ENCODE measurements around the gene TMEM117. TPM values are rescaled to one million over a fixed set of nuclear protein-coding genes. Genes with fewer than 3 reads are reported as not detected.

TMEM117 gene
- total and polyA plus RNA-seq, 12 donors = 4.0 to 8.5 (median 7.1) TPM

DNA sequence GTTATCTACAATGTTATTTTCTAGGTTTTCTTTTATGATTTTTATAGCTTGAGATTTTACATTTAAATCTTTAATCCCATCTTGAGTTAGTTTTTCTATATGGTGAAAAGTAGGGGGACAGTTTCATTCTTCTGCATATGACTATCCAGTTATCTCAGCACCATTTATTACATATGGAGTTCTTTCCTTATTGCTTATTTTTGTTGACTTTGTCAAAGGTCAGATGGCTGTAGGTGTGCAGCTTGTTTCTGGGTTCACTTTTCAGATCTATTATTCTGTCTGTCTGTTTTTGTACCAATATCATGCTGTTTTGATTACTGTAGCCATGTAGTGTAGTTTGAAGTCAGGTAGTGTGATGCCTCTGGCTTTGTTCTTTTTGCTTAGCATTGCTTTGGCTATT lies 477.3 kb downstream of the TMEM117 start:
- Histone ChIP-seq H3K27ac (no peak overlapping the region), H3K36me3 (no peaks in the 10 kb centered on the region), H3K27me3 (no peaks in the 10 kb centered on the region), H3K4me1 (peaks cover 0 to 4% (median 0%) of the 10 kb centered on the region in 9 donors), H3K9me3 (peaks cover 0 to 24% (median 13%) of the 10 kb centered on the region in 11 donors), H3K4me3 (no peak overlapping the region)
- intact Hi-C loops (cut with DNase I) = no loop called here
- TF ChIP-seq, protein P1, sequence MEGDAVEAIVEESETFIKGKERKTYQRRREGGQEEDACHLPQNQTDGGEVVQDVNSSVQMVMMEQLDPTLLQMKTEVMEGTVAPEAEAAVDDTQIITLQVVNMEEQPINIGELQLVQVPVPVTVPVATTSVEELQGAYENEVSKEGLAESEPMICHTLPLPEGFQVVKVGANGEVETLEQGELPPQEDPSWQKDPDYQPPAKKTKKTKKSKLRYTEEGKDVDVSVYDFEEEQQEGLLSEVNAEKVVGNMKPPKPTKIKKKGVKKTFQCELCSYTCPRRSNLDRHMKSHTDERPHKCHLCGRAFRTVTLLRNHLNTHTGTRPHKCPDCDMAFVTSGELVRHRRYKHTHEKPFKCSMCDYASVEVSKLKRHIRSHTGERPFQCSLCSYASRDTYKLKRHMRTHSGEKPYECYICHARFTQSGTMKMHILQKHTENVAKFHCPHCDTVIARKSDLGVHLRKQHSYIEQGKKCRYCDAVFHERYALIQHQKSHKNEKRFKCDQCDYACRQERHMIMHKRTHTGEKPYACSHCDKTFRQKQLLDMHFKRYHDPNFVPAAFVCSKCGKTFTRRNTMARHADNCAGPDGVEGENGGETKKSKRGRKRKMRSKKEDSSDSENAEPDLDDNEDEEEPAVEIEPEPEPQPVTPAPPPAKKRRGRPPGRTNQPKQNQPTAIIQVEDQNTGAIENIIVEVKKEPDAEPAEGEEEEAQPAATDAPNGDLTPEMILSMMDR (IDR thresholded peaks at IDR 0.05) = no peak
- no peak for ATAC-seq
- DNase-seq = no peak

DNA sequence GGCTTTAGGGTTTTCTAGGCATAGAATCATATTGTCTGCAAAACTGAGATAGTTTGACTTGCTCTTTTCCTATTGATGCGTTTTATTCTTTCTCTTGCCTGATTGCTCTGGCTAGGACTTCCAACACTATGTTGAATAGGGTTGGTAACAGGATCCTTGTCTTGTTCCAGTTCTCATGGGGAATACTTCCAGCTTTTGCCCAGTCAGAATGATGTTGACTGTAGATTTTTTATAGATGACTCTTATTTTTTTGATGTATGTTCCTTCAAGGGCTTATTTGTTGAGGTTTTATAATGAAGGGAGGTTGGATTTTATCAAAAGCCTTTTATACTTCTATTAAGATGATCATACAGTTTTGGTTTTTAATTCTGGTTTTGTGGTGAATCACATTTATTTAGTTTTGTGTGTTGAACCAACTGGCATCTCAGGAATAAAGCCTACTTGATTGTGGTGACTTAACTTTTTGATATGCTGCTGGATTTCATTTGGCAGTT lies 478.2 kb downstream of the TMEM117 start:
- Histone ChIP-seq H3K27ac (no peak overlapping the region), H3K36me3 (no peaks in the 10 kb centered on the region), H3K9me3 (peaks cover 0 to 24% (median 13%) of the 10 kb centered on the region in 11 donors), H3K4me3 (no peak overlapping the region), H3K27me3 (no peaks in the 10 kb centered on the region), H3K4me1 (peaks cover 0 to 4% (median 0%) of the 10 kb centered on the region in 9 donors)
- intact Hi-C loops (cut with DNase I) = no loop called here
- no peak for ATAC-seq
- TF ChIP-seq, protein P1 (IDR thresholded peaks at IDR 0.05) = no peak
- 74 to 84% methylated on average over 1 of the region's 1 CpG for WGBS, 2 donors
- no peak for DNase-seq

- WGBS, 2 donors = 80% methylated on average over 7 of the region's 7 CpGs
- intact Hi-C loops (cut with DNase I) = no loop called here
- TF ChIP-seq, protein P1 (IDR thresholded peaks at IDR 0.05) = peak in 6 of 9 donors; percentile 13 to 44 (median 31)
These were observed 481.8 kb downstream of the TMEM117 start for GRCh38 chr12:44317651-44318126.

GRCh38 chr12:44331269-44331668 lies 495.4 kb downstream of the TMEM117 start:
- TF ChIP-seq, protein P1 (IDR thresholded peaks at IDR 0.05) = no peak
- Histone ChIP-seq H3K36me3 (no peaks in the 10 kb centered on the region), H3K9me3 (peaks cover 0 to 14% (median 0%) of the 10 kb centered on the region in 11 donors), H3K27ac (no peak overlapping the region), H3K4me3 (no peak overlapping the region), H3K4me1 (no peaks in the 10 kb centered on the region), H3K27me3 (no peaks in the 10 kb centered on the region)
- no peak for ATAC-seq
- intact Hi-C loops (cut with DNase I) = no loop called here
- no peak for DNase-seq

More at GRCh38 chr12:44317651-44318126, 481.8 kb downstream of the TMEM117 start:
- peaks cover 0 to 15% (median 6%) of the 10 kb centered on the region in 11 donors for H3K9me3 ChIP-seq
- no peaks in the 10 kb centered on the region for H3K27me3 ChIP-seq
- no peak overlapping the region for H3K4me3 ChIP-seq
- H3K36me3 ChIP-seq = no peaks in the 10 kb centered on the region
- DNase-seq (no peak), ATAC-seq (peak in 2 of 8 donors; percentile 29 to 42)
- H3K27ac ChIP-seq = no peak overlapping the region
- peaks cover 0 to 4% (median 0%) of the 10 kb centered on the region in 9 donors for H3K4me1 ChIP-seq

Measured in heart right ventricle (tissue), 16 donors.